ENCODE results near the gene KDR. TPM values are rescaled to one million over a fixed set of nuclear protein-coding genes. Genes with fewer than 3 reads are reported as not detected.

Gene KDR
- total RNA-seq, 2 experiments from 2014 or later: not detected

DNA sequence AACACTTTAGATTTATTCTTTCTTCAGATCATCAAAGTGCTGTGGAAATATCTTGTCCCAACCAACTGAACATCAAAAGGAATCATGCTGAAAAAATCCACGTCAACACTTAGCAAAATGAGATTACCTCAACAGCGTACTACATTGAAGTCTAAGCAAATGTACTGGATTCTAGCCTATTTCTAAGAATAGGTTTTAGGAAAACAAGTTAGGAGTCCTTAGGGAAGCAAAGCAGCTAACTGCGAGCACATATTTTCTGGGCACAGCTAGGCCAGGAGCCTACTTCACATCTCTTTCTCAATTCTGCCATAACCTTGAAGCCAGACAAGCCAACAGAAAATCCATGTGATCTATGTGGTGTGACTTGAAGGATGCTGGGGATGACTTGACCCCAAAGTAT, 22.2 kb downstream of the KDR start:
- H3K4me1 ChIP-seq (ENCODE audit: insufficient read depth, low read length, poor library complexity, severe bottlenecking): no peaks in the 10 kb centered on the region
- TF ChIP-seq, protein P1, sequence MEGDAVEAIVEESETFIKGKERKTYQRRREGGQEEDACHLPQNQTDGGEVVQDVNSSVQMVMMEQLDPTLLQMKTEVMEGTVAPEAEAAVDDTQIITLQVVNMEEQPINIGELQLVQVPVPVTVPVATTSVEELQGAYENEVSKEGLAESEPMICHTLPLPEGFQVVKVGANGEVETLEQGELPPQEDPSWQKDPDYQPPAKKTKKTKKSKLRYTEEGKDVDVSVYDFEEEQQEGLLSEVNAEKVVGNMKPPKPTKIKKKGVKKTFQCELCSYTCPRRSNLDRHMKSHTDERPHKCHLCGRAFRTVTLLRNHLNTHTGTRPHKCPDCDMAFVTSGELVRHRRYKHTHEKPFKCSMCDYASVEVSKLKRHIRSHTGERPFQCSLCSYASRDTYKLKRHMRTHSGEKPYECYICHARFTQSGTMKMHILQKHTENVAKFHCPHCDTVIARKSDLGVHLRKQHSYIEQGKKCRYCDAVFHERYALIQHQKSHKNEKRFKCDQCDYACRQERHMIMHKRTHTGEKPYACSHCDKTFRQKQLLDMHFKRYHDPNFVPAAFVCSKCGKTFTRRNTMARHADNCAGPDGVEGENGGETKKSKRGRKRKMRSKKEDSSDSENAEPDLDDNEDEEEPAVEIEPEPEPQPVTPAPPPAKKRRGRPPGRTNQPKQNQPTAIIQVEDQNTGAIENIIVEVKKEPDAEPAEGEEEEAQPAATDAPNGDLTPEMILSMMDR (conservative IDR thresholded peaks at IDR 0.05; ENCODE audit: low read length): no peak
- no peak for TF ChIP-seq EZH2phosphoT487 (IDR thresholded peaks at IDR 0.05; ENCODE audit: borderline replicate concordance, low read depth, low read length)
- no peak overlapping the region for H3K27ac ChIP-seq (ENCODE audit: low read depth, low read length, poor library complexity, severe bottlenecking)
- no peak overlapping the region for H3K4me2 ChIP-seq (ENCODE audit: low read length)
- no peak overlapping the region for H2AFZ ChIP-seq (ENCODE audit: low read length)
- intact Hi-C loops (cut with micrococcal nuclease; ENCODE audit: unreplicated experiment): no loop called here
- BruUV-seq (replicated peaks): no TSS peak
- no peaks in the 10 kb centered on the region for H4K20me1 ChIP-seq (ENCODE audit: insufficient read depth, low read length)
- no peaks in the 10 kb centered on the region for H3K9me2 ChIP-seq (ENCODE audit: insufficient read depth, low read length)
- H3K36me3 ChIP-seq (ENCODE audit: insufficient read depth, low read length): no peaks in the 10 kb centered on the region
- DNase-seq (ENCODE audit: low spot score): no peak
- H3K79me2 ChIP-seq (ENCODE audit: insufficient read depth, low read depth, low read length): no peaks in the 10 kb centered on the region
- CTCF ChIA-PET (ENCODE audit: unreplicated experiment): no interaction called here
- H3K4me3 ChIP-seq (ENCODE audit: low read depth, low read length, poor library complexity, severe bottlenecking): no peak overlapping the region
- H3K9me3 ChIP-seq (ENCODE audit: low read length): no peaks in the 10 kb centered on the region
- POLR2A ChIA-PET: no interaction called here

- Histone ChIP-seq H3K79me2 (ENCODE audit: insufficient read depth, low read depth, low read length) (no peaks in the 10 kb centered on the region), H3K27ac (ENCODE audit: low read depth, low read length, poor library complexity, severe bottlenecking) (no peak overlapping the region), H3K9me2 (ENCODE audit: insufficient read depth, low read length) (no peaks in the 10 kb centered on the region), H3K9me3 (ENCODE audit: low read length) (no peaks in the 10 kb centered on the region), H3K4me1 (ENCODE audit: insufficient read depth, low read length, poor library complexity, severe bottlenecking) (no peaks in the 10 kb centered on the region), H3K36me3 (ENCODE audit: insufficient read depth, low read length) (no peaks in the 10 kb centered on the region), H3K4me3 (ENCODE audit: low read depth, low read length, poor library complexity, severe bottlenecking) (no peak overlapping the region), H4K20me1 (ENCODE audit: insufficient read depth, low read length) (no peaks in the 10 kb centered on the region), H2AFZ (ENCODE audit: low read length) (no peak overlapping the region), H3K4me2 (ENCODE audit: low read length) (no peak overlapping the region)
- ChIA-PET POLR2A (interaction anchor here (0.6 kb wide), 1 partner anchor 466 kb away, joined by 3 read pairs; no protein-coding TSS in a partner anchor), CTCF (ENCODE audit: unreplicated experiment) (no interaction called here)
- no TSS peak for BruUV-seq (replicated peaks)
- intact Hi-C loops (cut with micrococcal nuclease; ENCODE audit: unreplicated experiment): no loop called here
- no peak for DNase-seq (ENCODE audit: low spot score)
- no peak for TF ChIP-seq EZH2phosphoT487 (IDR thresholded peaks at IDR 0.05; ENCODE audit: borderline replicate concordance, low read depth, low read length)
- TF ChIP-seq, protein P1 (conservative IDR thresholded peaks at IDR 0.05; ENCODE audit: low read length): no peak
Observed at GRCh38 chr4:55099816-55100215, 25.6 kb downstream of the KDR start.

DNA sequence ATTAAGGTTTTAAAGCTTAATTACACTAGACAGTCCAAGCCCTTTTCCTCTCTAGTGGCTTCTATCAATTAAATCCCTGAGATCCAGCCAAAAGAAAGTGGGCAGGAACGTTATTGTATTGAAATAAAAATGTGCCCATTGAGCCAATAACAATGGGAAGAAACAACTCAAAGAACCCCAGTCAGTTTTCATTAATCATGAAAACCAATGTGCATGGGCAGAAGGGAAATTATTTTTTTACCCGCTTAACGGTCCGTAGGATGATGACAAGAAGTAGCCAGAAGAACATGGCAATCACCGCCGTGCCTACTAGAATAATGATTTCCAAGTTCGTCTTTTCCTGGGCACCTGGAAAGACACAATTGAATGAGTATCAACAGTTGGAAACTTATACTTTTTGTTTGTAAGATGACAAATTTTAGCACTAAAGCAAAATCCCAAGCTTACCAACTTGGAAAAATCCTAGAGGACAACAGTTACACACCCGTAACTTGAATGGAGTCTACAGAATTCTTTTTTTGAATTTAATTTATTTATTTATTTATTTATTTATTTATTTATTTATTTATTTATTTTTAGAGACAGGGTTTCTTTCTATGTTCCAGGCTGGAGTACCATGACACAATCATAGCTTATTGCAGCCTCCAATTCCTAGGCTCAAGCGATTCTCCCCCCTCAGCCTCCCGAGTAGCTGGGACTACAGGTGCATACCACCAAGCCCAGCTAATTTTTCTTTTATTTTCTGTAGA, 26.8 kb downstream of the KDR start:
- DNase-seq (ENCODE audit: low spot score): no peak
- no TSS peak for BruUV-seq (replicated peaks)
- Histone ChIP-seq H3K4me3 (ENCODE audit: low read depth, low read length, poor library complexity, severe bottlenecking) (no peak overlapping the region), H3K9me2 (ENCODE audit: insufficient read depth, low read length) (no peaks in the 10 kb centered on the region), H4K20me1 (ENCODE audit: insufficient read depth, low read length) (no peaks in the 10 kb centered on the region), H2AFZ (ENCODE audit: low read length) (no peak overlapping the region), H3K79me2 (ENCODE audit: insufficient read depth, low read depth, low read length) (no peaks in the 10 kb centered on the region), H3K36me3 (ENCODE audit: insufficient read depth, low read length) (no peaks in the 10 kb centered on the region), H3K4me2 (ENCODE audit: low read length) (no peak overlapping the region), H3K9me3 (ENCODE audit: low read length) (no peaks in the 10 kb centered on the region), H3K4me1 (ENCODE audit: insufficient read depth, low read length, poor library complexity, severe bottlenecking) (no peaks in the 10 kb centered on the region), H3K27ac (ENCODE audit: low read depth, low read length, poor library complexity, severe bottlenecking) (no peak overlapping the region)
- intact Hi-C loops (cut with micrococcal nuclease; ENCODE audit: unreplicated experiment): no loop called here
- TF ChIP-seq, protein P1 (conservative IDR thresholded peaks at IDR 0.05; ENCODE audit: low read length): no peak
- no peak for TF ChIP-seq EZH2phosphoT487 (IDR thresholded peaks at IDR 0.05; ENCODE audit: borderline replicate concordance, low read depth, low read length)
- ChIA-PET POLR2A (interaction anchor here (0.6 kb wide), 2 partner anchors 71 to 217 kb away, joined by 3 to 4 read pairs; no protein-coding TSS in a partner anchor), CTCF (ENCODE audit: unreplicated experiment) (no interaction called here)

Measured in OCI-LY7 (cell line).